Stimulated activated naive B cell treated with anti-CD40 and anti-IgM and Interleukin-4, amounts not matched to agents 10 μg/mL and 1 μg/mL and 100 μg/mL, for 72 hours (primary cell): ENCODE results near the gene ANXA11.

Experiments
- ATAC-seq, 2 donors: fragments of 150-1000 bp; cut with Tn5 transposase; replicated peaks; 2 replicates each; pipeline ENCODE4 v1.10.0; 2021; ENCODE audit warnings: moderate library complexity in 1 of 2
- DNase-seq: peaks from one replicate; pipeline ENCODE4 v3.0.0; 2021
- H3K27ac Mint-ChIP-seq: one replicate; pipeline ENCODE4 v1.8.0; 2022; ENCODE audit warnings: mild to moderate bottlenecking, mixed read lengths
- H3K27me3 Mint-ChIP-seq, 2 donors: one replicate each; pipeline ENCODE4 v1.8.0; 2022; ENCODE audit warnings: mixed read lengths in 2 of 2
- H3K36me3 Mint-ChIP-seq, 2 donors: one replicate each; pipeline ENCODE4 v1.8.0; 2022; ENCODE audit warnings: mixed read lengths in 2 of 2, mild to moderate bottlenecking in 1 of 2
- H3K4me1 Mint-ChIP-seq, 2 donors: one replicate each; pipeline ENCODE4 v1.8.0; 2022; ENCODE audit warnings: mixed read lengths in 2 of 2, mild to moderate bottlenecking in 1 of 2
- H3K4me3 Mint-ChIP-seq, 2 donors: one replicate each; pipeline ENCODE4 v1.8.0; 2022; ENCODE audit warnings: mild to moderate bottlenecking in 2 of 2, mixed read lengths in 2 of 2, moderate library complexity in 1 of 2
- H3K9me3 Mint-ChIP-seq, 2 donors: one replicate each; pipeline ENCODE4 v1.8.0; 2022; ENCODE audit warnings: mixed read lengths in 2 of 2, mild to moderate bottlenecking in 1 of 2

The ANXA11 gene

GRCh38 chr10:80131499-80131901 lies 73.8 kb downstream of the ANXA11 start:
- H3K4me1 Mint-ChIP-seq: peaks cover 4 to 9% of the 10 kb centered on the region in 2 donors
- H3K36me3 Mint-ChIP-seq: no peaks in the 10 kb centered on the region
- H3K27me3 Mint-ChIP-seq: peaks cover 27 to 43% of the 10 kb centered on the region in 2 donors
- no peaks in the 10 kb centered on the region for H3K9me3 Mint-ChIP-seq
- DNase-seq: no peak
- ATAC-seq: no peak
- no peak overlapping the region for H3K4me3 Mint-ChIP-seq
- H3K27ac Mint-ChIP-seq: no peak overlapping the region

DNA sequence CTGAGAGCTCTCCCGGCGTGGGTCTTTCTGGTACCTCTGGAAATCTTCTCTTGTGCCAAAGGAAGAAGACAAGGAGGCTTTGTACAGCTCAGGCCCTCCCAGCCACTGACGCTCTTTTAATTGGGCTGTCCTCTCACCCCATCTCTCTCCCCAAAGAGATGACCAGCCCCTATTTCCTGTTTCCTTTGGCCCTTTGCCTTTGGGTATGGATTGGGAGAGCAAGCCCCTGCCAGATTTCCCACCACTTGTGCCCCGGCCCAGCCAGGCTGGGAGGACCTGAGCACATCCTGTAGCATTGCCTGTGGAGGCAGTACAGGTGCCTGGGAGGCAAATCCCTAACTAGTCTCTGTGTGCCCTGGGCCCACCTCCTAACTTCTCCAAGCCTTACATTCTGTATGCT lies 78.5 kb downstream of the ANXA11 start:
- no peaks in the 10 kb centered on the region for H3K4me1 Mint-ChIP-seq
- no peak overlapping the region for H3K27ac Mint-ChIP-seq
- DNase-seq (no peak), ATAC-seq (no peak)
- H3K36me3 Mint-ChIP-seq: no peaks in the 10 kb centered on the region
- H3K27me3 Mint-ChIP-seq: peaks cover 14 to 22% of the 10 kb centered on the region in 2 donors
- H3K9me3 Mint-ChIP-seq: no peaks in the 10 kb centered on the region
- H3K4me3 Mint-ChIP-seq: no peak overlapping the region

GRCh38 chr10:80122746-80123145 lies 82.6 kb downstream of the ANXA11 start:
- no peaks in the 10 kb centered on the region for H3K4me1 Mint-ChIP-seq
- ATAC-seq (no peak), DNase-seq (no peak)
- no peaks in the 10 kb centered on the region for H3K9me3 Mint-ChIP-seq
- no peak overlapping the region for H3K4me3 Mint-ChIP-seq
- no peaks in the 10 kb centered on the region for H3K36me3 Mint-ChIP-seq
- H3K27ac Mint-ChIP-seq: no peak overlapping the region
- H3K27me3 Mint-ChIP-seq: peaks cover 16 to 28% of the 10 kb centered on the region in 2 donors

- H3K9me3 Mint-ChIP-seq: no peaks in the 10 kb centered on the region
- no peak overlapping the region for H3K27ac Mint-ChIP-seq
- H3K27me3 Mint-ChIP-seq: peaks cover 16 to 25% of the 10 kb centered on the region in 2 donors
- ATAC-seq (no peak), DNase-seq (no peak)
- H3K36me3 Mint-ChIP-seq: no peaks in the 10 kb centered on the region
- H3K4me1 Mint-ChIP-seq: no peaks in the 10 kb centered on the region
- no peak overlapping the region for H3K4me3 Mint-ChIP-seq
These were observed 83.1 kb downstream of the ANXA11 start for GRCh38 chr10:80122110-80122710.

GRCh38 chr10:80118669-80119068 lies 86.7 kb downstream of the ANXA11 start:
- Mint-ChIP-seq H3K36me3 (no peaks in the 10 kb centered on the region), H3K4me3 (no peak overlapping the region), H3K27me3 (peaks cover 6 to 17% of the 10 kb centered on the region in 2 donors), H3K4me1 (no peaks in the 10 kb centered on the region), H3K27ac (no peak overlapping the region), H3K9me3 (no peaks in the 10 kb centered on the region)
- no peak for ATAC-seq
- DNase-seq: no peak

GRCh38 chr10:80110986-80111385 lies 94.4 kb downstream of the ANXA11 start:
- Mint-ChIP-seq H3K9me3 (peaks cover 19 to 20% of the 10 kb centered on the region in 2 donors), H3K4me3 (no peak overlapping the region), H3K36me3 (peaks cover 7 to 16% of the 10 kb centered on the region in 2 donors), H3K27me3 (no peaks in the 10 kb centered on the region), H3K27ac (no peak overlapping the region), H3K4me1 (no peaks in the 10 kb centered on the region)
- no peak for ATAC-seq
- no peak for DNase-seq

GRCh38 chr10:80108576-80109239 lies 96.6 kb downstream of the ANXA11 start:
- no peak overlapping the region for H3K4me3 Mint-ChIP-seq
- no peak overlapping the region for H3K27ac Mint-ChIP-seq
- no peak for ATAC-seq
- H3K4me1 Mint-ChIP-seq: no peaks in the 10 kb centered on the region
- no peaks in the 10 kb centered on the region for H3K27me3 Mint-ChIP-seq
- DNase-seq: no peak
- H3K36me3 Mint-ChIP-seq: peaks cover 7 to 16% of the 10 kb centered on the region in 2 donors
- H3K9me3 Mint-ChIP-seq: peaks cover 19 to 20% of the 10 kb centered on the region in 2 donors

DNA sequence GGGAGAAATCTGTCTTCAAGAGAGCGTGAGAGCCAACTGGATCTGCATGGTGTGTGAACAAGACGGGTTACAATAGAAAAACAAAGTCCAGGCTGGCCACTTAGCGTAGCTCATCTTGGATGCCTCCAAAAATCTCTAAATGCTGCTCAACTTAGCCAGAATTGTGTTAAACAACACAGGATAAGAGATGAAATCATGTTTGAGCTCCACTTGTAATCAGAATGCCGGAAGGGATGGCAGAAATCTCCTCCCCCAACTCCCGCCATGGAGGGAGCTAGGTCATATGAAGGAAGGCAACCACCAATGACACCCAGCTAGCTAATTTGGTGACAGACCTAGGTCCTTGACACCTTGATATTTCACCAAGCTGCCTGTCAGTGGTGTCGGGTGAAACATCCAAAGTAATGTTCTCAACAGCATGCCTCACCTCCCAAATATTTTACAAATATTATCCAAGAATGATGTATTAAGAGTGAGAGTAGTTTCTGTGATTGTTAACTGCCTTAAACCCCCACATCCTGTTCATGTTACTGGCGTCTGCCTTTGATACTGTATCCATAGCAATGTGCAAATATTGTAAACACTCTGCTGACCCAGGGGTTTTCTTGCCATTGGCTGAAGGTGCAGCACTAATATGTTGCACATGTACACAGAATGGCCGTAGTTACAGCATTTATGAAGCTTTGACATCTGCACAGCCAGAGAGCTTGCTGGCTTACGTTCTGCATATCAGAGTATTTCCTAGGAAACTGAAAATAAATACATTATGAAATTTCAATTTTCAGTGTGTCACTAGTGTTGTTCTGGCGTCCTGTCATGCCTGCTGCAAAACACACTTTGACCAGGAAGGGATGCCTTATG lies 101.0 kb downstream of the ANXA11 start:
- ATAC-seq (no peak), DNase-seq (no peak)
- H3K4me3 Mint-ChIP-seq: no peak overlapping the region

More for the DNA sequence above, 101.0 kb downstream of the ANXA11 start:
- no peaks in the 10 kb centered on the region for H3K4me1 Mint-ChIP-seq
- peaks cover 4 to 13% of the 10 kb centered on the region in 2 donors for H3K36me3 Mint-ChIP-seq
- H3K9me3 Mint-ChIP-seq: peaks cover 12 to 14% of the 10 kb centered on the region in 2 donors
- H3K27ac Mint-ChIP-seq: no peak overlapping the region
- H3K27me3 Mint-ChIP-seq: peaks cover 0 to 7% of the 10 kb centered on the region in 2 donors
